Purkinje cell (primary cell): Measurements from ENCODE around the gene VOPP1. TPM values are rescaled to one million over a fixed set of nuclear protein-coding genes. Genes with fewer than 3 reads are reported as not detected.

Experiments used
- polyA plus RNA-seq: library from polyadenylated mRNA; unstranded; fragments of >200 nt; fragmentation: Nextera tagmentation; gene quantifications from 2 replicates; pipeline ENCODE4 v1.2.1, GENCODE V29; 2014

The VOPP1 gene, protein sequence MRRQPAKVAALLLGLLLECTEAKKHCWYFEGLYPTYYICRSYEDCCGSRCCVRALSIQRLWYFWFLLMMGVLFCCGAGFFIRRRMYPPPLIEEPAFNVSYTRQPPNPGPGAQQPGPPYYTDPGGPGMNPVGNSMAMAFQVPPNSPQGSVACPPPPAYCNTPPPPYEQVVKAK
- polyA plus RNA-seq = 152 and 240 TPM in 2 replicates

DNA sequence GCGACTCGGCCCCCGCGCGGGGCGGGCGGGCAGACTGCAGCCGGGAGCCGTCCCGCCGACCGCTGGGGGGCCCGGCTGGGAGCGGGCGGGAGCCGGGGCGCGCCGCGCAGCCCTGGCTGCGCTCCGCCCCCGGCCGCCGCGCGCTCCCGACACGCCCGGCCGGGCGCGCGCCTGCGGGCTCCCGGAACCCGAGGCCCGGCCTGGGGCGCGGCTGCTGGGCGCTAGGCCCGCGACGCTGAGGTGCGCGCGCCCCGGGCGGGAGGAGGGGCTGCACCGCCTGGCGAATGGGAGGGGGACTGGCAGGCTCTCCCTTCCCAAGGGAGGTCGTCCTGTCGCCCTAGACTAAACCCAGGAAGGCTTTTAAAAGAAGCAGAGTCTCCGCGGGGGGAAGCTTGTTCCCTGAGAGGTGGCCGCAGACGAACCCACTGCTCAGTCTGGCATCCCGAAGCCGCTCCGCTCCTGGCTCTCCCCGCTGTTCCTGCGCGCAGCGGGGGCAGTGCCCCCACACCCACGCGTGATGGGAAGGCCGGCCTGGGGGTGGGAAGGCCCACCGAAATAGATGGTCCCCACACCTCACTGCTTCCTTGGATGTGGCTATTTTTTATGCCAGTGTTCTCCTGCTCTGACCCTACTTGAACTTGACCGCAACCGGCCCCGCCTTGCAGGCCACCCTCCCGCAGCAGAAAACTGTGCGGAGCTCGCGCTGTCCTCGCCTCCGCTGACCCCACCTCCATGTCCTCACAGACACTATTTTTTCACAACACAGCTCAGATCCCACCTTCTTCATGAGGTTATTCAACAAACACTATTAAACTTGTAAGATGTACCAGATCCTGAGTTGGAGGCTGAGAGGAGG is at the start of gene VOPP1:
Gene VOPP1, minus strand, starts transcription at position 125 of the 856 bp plus-strand sequence. CDS start 178 bp downstream, outside the sequence.

Other genes with a start within 250 kb of the VOPP1 start
- gene LANCL2, start 207.2 kb downstream of the VOPP1 start, polyA plus RNA-seq = 27.2 and 27.8 TPM in 2 replicates